GM18507 (cell line): ENCODE measurements around the gene PRSS23.
"Not testable (repeated sequence)": the region's sequence is repeated elsewhere in the genome, so short reads cannot be mapped to it uniquely, and the experiment has no call there.

Source experiments
- DNase-seq: peaks from one replicate; pipeline ENCODE4 v3.0.0; 2011; ENCODE audit warnings: low read depth; ENCODE audit not compliant: insufficient read length; ENCODE audit errors: extremely low spot score
- FAIRE-seq: peaks from 2 replicates; lab custom pipeline; 2011; peaks lifted over from hg19 to GRCh38; lab: Jason Lieb, UNC

The PRSS23 gene

GRCh38 chr11:86800076-86800959 lies at the start of gene PRSS23:
TSS of gene PRSS23 (plus strand) at chr11:86800542. CDS start at chr11:86807644, 7,102 bp downstream.
- DNase-seq (no peak), FAIRE-seq (no peak)

- FAIRE-seq (no peak), DNase-seq (no peak)
Measured at GRCh38 chr11:86753459-86753858, 46.9 kb upstream of the PRSS23 start.

- FAIRE-seq = no peak
- DNase-seq = no peak
Measured at GRCh38 chr11:86755146-86755545, 45.2 kb upstream of the PRSS23 start.

- no peak for FAIRE-seq
Measured at GRCh38 chr11:86758171-86758570, 42.2 kb upstream of the PRSS23 start.

GRCh38 chr11:86760577-86760976 lies 39.8 kb upstream of the PRSS23 start:
- FAIRE-seq = no peak

More at GRCh38 chr11:86758171-86758570, 42.2 kb upstream of the PRSS23 start:
- no peak for DNase-seq

GRCh38 chr11:86761978-86762377 lies 38.4 kb upstream of the PRSS23 start:
- FAIRE-seq = no peak
- DNase-seq = no peak

More at GRCh38 chr11:86760577-86760976, 39.8 kb upstream of the PRSS23 start:
- no peak for DNase-seq

- DNase-seq (no peak), FAIRE-seq (no peak)
Measured at GRCh38 chr11:86765203-86765602, 35.1 kb upstream of the PRSS23 start.

GRCh38 chr11:86765878-86766277 lies 34.5 kb upstream of the PRSS23 start:
- DNase-seq = no peak
- FAIRE-seq = no peak

- DNase-seq (no peak), FAIRE-seq (no peak)
Measured at GRCh38 chr11:86769219-86769618, 31.1 kb upstream of the PRSS23 start.

GRCh38 chr11:86770473-86771027 lies 29.8 kb upstream of the PRSS23 start:
- FAIRE-seq, DNase-seq: not testable (repeated sequence)

- no peak for FAIRE-seq
Measured at GRCh38 chr11:86772999-86773398, 27.3 kb upstream of the PRSS23 start.

GRCh38 chr11:86773513-86774252 lies 26.7 kb upstream of the PRSS23 start:
- FAIRE-seq (no peak), DNase-seq (no peak)

More at GRCh38 chr11:86772999-86773398, 27.3 kb upstream of the PRSS23 start:
- no peak for DNase-seq

GRCh38 chr11:86774417-86774816 lies 25.9 kb upstream of the PRSS23 start:
- DNase-seq = no peak
- no peak for FAIRE-seq

- DNase-seq (no peak), FAIRE-seq (no peak)
Measured at GRCh38 chr11:86775361-86775760, 25.0 kb upstream of the PRSS23 start.

GRCh38 chr11:86781546-86781945 lies 18.8 kb upstream of the PRSS23 start:
- DNase-seq (no peak), FAIRE-seq (no peak)

- no peak for FAIRE-seq
- no peak for DNase-seq
Measured at GRCh38 chr11:86782742-86783141, 17.6 kb upstream of the PRSS23 start.

GRCh38 chr11:86783661-86784060 lies 16.7 kb upstream of the PRSS23 start:
- FAIRE-seq (no peak), DNase-seq (no peak)

GRCh38 chr11:86784241-86784681 lies 16.1 kb upstream of the PRSS23 start:
- no peak for DNase-seq
- no peak for FAIRE-seq

GRCh38 chr11:86785576-86785975 lies 14.8 kb upstream of the PRSS23 start:
- FAIRE-seq = no peak
- DNase-seq = no peak

- no peak for DNase-seq
- no peak for FAIRE-seq
Measured at GRCh38 chr11:86787018-86787536, 13.3 kb upstream of the PRSS23 start.
